SU-DHL-6 (cell line): ENCODE data around the gene NCOA5.
"Not testable (repeated sequence)": the region's sequence is repeated elsewhere in the genome, so short reads cannot be mapped to it uniquely, and the experiment has no call there.

ENCODE experiments used
- H2AFZ ChIP-seq: fragments of 200-600 bp; sonication (generic); 2 replicates; pipeline ENCODE4 v1.6.1; 2014; ENCODE audit warnings: low read depth, mild to moderate bottlenecking, moderate library complexity, mixed read lengths, antibody characterized with exemption, low read length; ENCODE audit not compliant: severe bottlenecking
- H3F3A ChIP-seq: fragments of 200-600 bp; shearing (Covaris generic); 2 replicates; pipeline ENCODE4 v1.6.0; 2016; ENCODE audit warnings: antibody characterized with exemption, mild to moderate bottlenecking; ENCODE audit not compliant: insufficient read depth
- H3K27ac ChIP-seq: fragments of 200-600 bp; sonication (generic); 2 replicates; pipeline ENCODE4 v1.5.1; 2016; ENCODE audit warnings: low read depth, mild to moderate bottlenecking, low read length, moderate library complexity, mixed read lengths
- H3K27me3 ChIP-seq: fragments of 200-600 bp; sonication (generic), shearing (Covaris generic); 2 replicates; pipeline ENCODE4 v1.6.0; 2014; ENCODE audit warnings: mild to moderate bottlenecking, low read length
- H3K36me3 ChIP-seq: fragments of 200-600 bp; sonication (generic); 2 replicates; pipeline ENCODE4 v1.6.1; 2014; ENCODE audit warnings: mild to moderate bottlenecking, low read length, mixed read lengths
- H3K4me2 ChIP-seq: fragments of 300-600, 200-600 bp; shearing (Covaris generic), sonication (generic); 2 replicates; pipeline ENCODE4 v1.6.0; 2014; ENCODE audit warnings: low read length, low read depth, mild to moderate bottlenecking; ENCODE audit not compliant: poor library complexity, severe bottlenecking
- H3K4me3 ChIP-seq: fragments of 200-600 bp; sonication (generic); 2 replicates; pipeline ENCODE4 v1.5.1; 2014; ENCODE audit warnings: antibody characterized with exemption, low read length, mild to moderate bottlenecking, mixed read lengths; ENCODE audit not compliant: insufficient read depth, poor library complexity, severe bottlenecking
- H3K79me2 ChIP-seq: fragments of 200-600 bp; sonication (generic); 2 replicates; pipeline ENCODE4 v1.6.1; 2014; ENCODE audit warnings: mild to moderate bottlenecking, low read length, moderate library complexity; ENCODE audit not compliant: insufficient read depth
- H3K9ac ChIP-seq: fragments of 200-600 bp; sonication (generic); 2 replicates; pipeline ENCODE4 v1.7.0; 2014; ENCODE audit warnings: mild to moderate bottlenecking, low read length
- H3K9me2 ChIP-seq: fragments of 200-600 bp; sonication (generic); replicated peaks from 2 replicates; pipeline ENCODE4 v1.6.1; 2014; ENCODE audit warnings: low read length; ENCODE audit not compliant: insufficient read depth
- H3K9me3 ChIP-seq: fragments of 200-600 bp; sonication (generic); 2 replicates; pipeline ENCODE4 v1.6.1; 2014; ENCODE audit warnings: low read length, mixed read lengths; ENCODE audit not compliant: insufficient read depth
- H4K20me1 ChIP-seq: fragments of 200-600 bp; sonication (generic); 2 replicates; pipeline ENCODE4 v1.6.1; 2014; ENCODE audit warnings: low read depth, mild to moderate bottlenecking, antibody characterized with exemption, low read length, moderate library complexity, mixed read lengths
- EZH2phosphoT487 ChIP-seq: fragments of 200-600 bp; sonication (generic), shearing (Covaris generic); conservative IDR thresholded peaks from 2 replicates; pipeline ENCODE4 v1.6.1; 2018; ENCODE audit warnings: mild to moderate bottlenecking, antibody characterized with exemption, low read length, moderate library complexity, mixed read lengths
- TF ChIP-seq, protein P1 (sequence below): fragments of 200-600 bp; sonication (generic); IDR thresholded peaks from one replicate; pipeline ENCODE4 v1.5.1; 2017; ENCODE audit warnings: antibody characterized with exemption, mild to moderate bottlenecking, low read length, moderate library complexity; ENCODE audit not compliant: insufficient read depth, poor library complexity, severe bottlenecking

NCOA5 gene

DNA sequence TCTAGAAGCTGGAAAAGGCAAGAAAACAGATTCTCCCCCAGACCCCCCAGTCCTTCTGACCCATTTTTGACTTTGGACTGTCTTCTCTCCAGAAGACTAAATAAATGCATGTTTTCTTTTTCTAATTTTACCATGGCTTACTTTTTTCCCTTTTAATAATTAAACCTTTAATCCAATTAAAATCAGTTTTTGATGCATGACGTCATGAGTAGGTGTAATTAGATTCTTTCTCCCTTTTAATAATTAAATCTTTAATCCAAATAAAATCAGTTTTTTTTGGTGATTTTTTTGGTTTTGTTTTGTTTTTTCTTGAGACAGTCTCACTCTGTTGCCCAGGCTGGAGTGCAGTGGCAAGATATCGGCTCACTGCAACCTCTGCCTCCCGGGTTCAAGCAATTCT is 13.2 kb upstream of the NCOA5 start:
- no peaks in the 10 kb centered on the region for H3K27me3 ChIP-seq
- H3F3A ChIP-seq: no peaks in the 10 kb centered on the region
- H3K4me3 ChIP-seq: no peak overlapping the region
- TF ChIP-seq, protein P1, sequence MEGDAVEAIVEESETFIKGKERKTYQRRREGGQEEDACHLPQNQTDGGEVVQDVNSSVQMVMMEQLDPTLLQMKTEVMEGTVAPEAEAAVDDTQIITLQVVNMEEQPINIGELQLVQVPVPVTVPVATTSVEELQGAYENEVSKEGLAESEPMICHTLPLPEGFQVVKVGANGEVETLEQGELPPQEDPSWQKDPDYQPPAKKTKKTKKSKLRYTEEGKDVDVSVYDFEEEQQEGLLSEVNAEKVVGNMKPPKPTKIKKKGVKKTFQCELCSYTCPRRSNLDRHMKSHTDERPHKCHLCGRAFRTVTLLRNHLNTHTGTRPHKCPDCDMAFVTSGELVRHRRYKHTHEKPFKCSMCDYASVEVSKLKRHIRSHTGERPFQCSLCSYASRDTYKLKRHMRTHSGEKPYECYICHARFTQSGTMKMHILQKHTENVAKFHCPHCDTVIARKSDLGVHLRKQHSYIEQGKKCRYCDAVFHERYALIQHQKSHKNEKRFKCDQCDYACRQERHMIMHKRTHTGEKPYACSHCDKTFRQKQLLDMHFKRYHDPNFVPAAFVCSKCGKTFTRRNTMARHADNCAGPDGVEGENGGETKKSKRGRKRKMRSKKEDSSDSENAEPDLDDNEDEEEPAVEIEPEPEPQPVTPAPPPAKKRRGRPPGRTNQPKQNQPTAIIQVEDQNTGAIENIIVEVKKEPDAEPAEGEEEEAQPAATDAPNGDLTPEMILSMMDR: no peak
- no peak for TF ChIP-seq EZH2phosphoT487
- no peak overlapping the region for H3K4me2 ChIP-seq
- H2AFZ ChIP-seq: no peak overlapping the region
- H3K9me3 ChIP-seq: no peaks in the 10 kb centered on the region
- H3K9me2 ChIP-seq: no peaks in the 10 kb centered on the region
- H3K27ac ChIP-seq: no peak overlapping the region
- no peaks in the 10 kb centered on the region for H3K36me3 ChIP-seq
- no peaks in the 10 kb centered on the region for H3K79me2 ChIP-seq
- H3K9ac ChIP-seq: no peak overlapping the region
- no peaks in the 10 kb centered on the region for H4K20me1 ChIP-seq

DNA sequence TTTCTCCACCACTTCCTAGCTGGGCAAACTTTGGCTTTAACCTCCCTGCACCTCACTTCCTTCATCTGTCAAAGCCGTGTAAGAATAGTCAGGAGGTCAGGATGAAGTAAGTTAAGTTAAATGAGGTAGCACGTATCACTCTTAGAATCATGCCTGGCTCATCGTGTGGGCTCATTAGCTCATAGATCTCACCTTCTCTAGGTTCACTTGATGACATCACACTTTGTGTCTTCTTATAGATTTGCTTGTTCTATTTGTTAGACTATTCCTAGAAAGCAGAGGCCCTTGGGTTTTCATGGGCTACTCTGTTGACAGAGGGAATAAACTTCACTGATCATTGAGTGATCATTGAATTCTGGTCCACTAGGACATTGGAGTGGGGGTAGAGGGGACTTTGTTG is 12.2 kb upstream of the NCOA5 start:
- no peak overlapping the region for H2AFZ ChIP-seq
- no peaks in the 10 kb centered on the region for H4K20me1 ChIP-seq
- no peaks in the 10 kb centered on the region for H3K9me3 ChIP-seq
- TF ChIP-seq EZH2phosphoT487: no peak
- TF ChIP-seq, protein P1: no peak
- H3K4me2 ChIP-seq: no peak overlapping the region
- no peak overlapping the region for H3K9ac ChIP-seq
- no peaks in the 10 kb centered on the region for H3K79me2 ChIP-seq
- H3K4me3 ChIP-seq: no peak overlapping the region
- H3K27me3 ChIP-seq: no peaks in the 10 kb centered on the region
- H3K27ac ChIP-seq: no peak overlapping the region
- no peaks in the 10 kb centered on the region for H3K9me2 ChIP-seq
- H3K36me3 ChIP-seq: no peaks in the 10 kb centered on the region
- H3F3A ChIP-seq: no peaks in the 10 kb centered on the region

GRCh38 chr20:46100988-46101387 is 11.2 kb upstream of the NCOA5 start:
- no peaks in the 10 kb centered on the region for H3K27me3 ChIP-seq
- H3K9me2 ChIP-seq: no peaks in the 10 kb centered on the region
- H3F3A ChIP-seq: no peaks in the 10 kb centered on the region
- no peaks in the 10 kb centered on the region for H3K36me3 ChIP-seq
- H3K9me3 ChIP-seq: no peaks in the 10 kb centered on the region
- H3K4me3 ChIP-seq: no peak overlapping the region
- H3K9ac ChIP-seq: no peak overlapping the region
- no peak overlapping the region for H3K27ac ChIP-seq
- H3K4me2 ChIP-seq: no peak overlapping the region
- no peak overlapping the region for H2AFZ ChIP-seq
- H3K79me2 ChIP-seq: no peaks in the 10 kb centered on the region
- H4K20me1 ChIP-seq: no peaks in the 10 kb centered on the region
- no peak for TF ChIP-seq EZH2phosphoT487
- TF ChIP-seq, protein P1: no peak

- H3K9me3 ChIP-seq, H3K36me3 ChIP-seq, H3K9me2 ChIP-seq, H3F3A ChIP-seq, H3K4me3 ChIP-seq, H3K9ac ChIP-seq, H2AFZ ChIP-seq, H3K27me3 ChIP-seq, H3K4me2 ChIP-seq, H3K79me2 ChIP-seq, H4K20me1 ChIP-seq, H3K27ac ChIP-seq: not testable (repeated sequence)
Observed at GRCh38 chr20:46100444-46100843, 10.7 kb upstream of the NCOA5 start.
